GOT3 (cell line): ENCODE data around the gene BLNK.

ENCODE experiments used
- DNase-seq: peaks from one replicate; lab custom pipeline; 2025; ENCODE audit warnings: mixed read lengths; lab: John Stamatoyannopoulos, UW

The BLNK gene

GRCh38 chr10:96288151-96288621 lies 16.8 kb upstream of the BLNK start:
- no peak for DNase-seq

GRCh38 chr10:96287392-96288105 lies 16.2 kb upstream of the BLNK start:
- no peak for DNase-seq

GRCh38 chr10:96285331-96285752 lies 14.0 kb upstream of the BLNK start:
- DNase-seq = no peak

GRCh38 chr10:96283756-96284155 lies 12.4 kb upstream of the BLNK start:
- DNase-seq = no peak

- DNase-seq = no peak
Measured at GRCh38 chr10:96283351-96283750, 12.0 kb upstream of the BLNK start.

- no peak for DNase-seq
Measured at GRCh38 chr10:96281444-96282029, 10.2 kb upstream of the BLNK start.

GRCh38 chr10:96280859-96281258 lies 9.5 kb upstream of the BLNK start:
- DNase-seq = no peak

- DNase-seq = no peak
Measured at GRCh38 chr10:96279191-96279641, 7.8 kb upstream of the BLNK start.

- no peak for DNase-seq
Measured at GRCh38 chr10:96276831-96277230, 5.5 kb upstream of the BLNK start.

- no peak for DNase-seq
Measured at GRCh38 chr10:96276426-96276825, 5.1 kb upstream of the BLNK start.

GRCh38 chr10:96275685-96276418 lies 4.5 kb upstream of the BLNK start:
- no peak for DNase-seq

- no peak for DNase-seq
Measured at GRCh38 chr10:96272316-96273280, 1.2 kb upstream of the BLNK start.

- DNase-seq = no peak
Measured at GRCh38 chr10:96270571-96270970, 798 bp downstream of the BLNK start.

GRCh38 chr10:96269438-96270300 lies 1.7 kb downstream of the BLNK start:
- no peak for DNase-seq

GRCh38 chr10:96268341-96268909 lies 2.9 kb downstream of the BLNK start:
- DNase-seq = no peak

- no peak for DNase-seq
Measured at GRCh38 chr10:96267234-96267705, 4.1 kb downstream of the BLNK start.

- no peak for DNase-seq
Measured at GRCh38 chr10:96266118-96266770, 5.1 kb downstream of the BLNK start.

GRCh38 chr10:96264938-96265337 lies 6.4 kb downstream of the BLNK start:
- no peak for DNase-seq

- DNase-seq = no peak
Measured at GRCh38 chr10:96263669-96264068, 7.7 kb downstream of the BLNK start.

- DNase-seq = no peak
Measured at GRCh38 chr10:96263176-96263575, 8.2 kb downstream of the BLNK start.
